Gastroesophageal sphincter (tissue), 4 donors: ENCODE data around the gene PTPRJ. TPM values are rescaled to one million over a fixed set of nuclear protein-coding genes. Genes with fewer than 3 reads are reported as not detected.
A peak's percentile ranks its signal among the peaks of the same experiment; 100 is the strongest.
"Not testable (repeated sequence)": the region's sequence is repeated elsewhere in the genome, so short reads cannot be mapped to it uniquely, and the experiment has no call there.

Experiments
- ATAC-seq: fragments of 150-250 bp; one replicate; pipeline ENCODE4 v1.9.1; 2016; ENCODE audit warnings: mild to moderate bottlenecking, moderate library complexity
- H3K27ac ChIP-seq, 4 donors: fragments of 200-600 bp; sonication (generic) in 3 of 4; 1 replicate in 3 of 4; 2 replicates in 1 of 4; pipeline ENCODE4 v1.5.1; 2016 to 2019
- H3K27me3 ChIP-seq: fragments of 200-600 bp; sonication (generic); one replicate; pipeline ENCODE4 v1.5.1; 2019
- H3K36me3 ChIP-seq, 2 donors: fragments of 200-600 bp; sonication (generic); one replicate each; pipeline ENCODE4 v1.5.1; 2019; ENCODE audit warnings: control low read depth in 1 of 2
- H3K4me1 ChIP-seq, 3 donors: fragments of 200-600 bp; sonication (generic); 1 replicate in 2 of 3; 2 replicates in 1 of 3; pipeline ENCODE4 v1.5.1; 2016 to 2019; ENCODE audit warnings: control low read depth in 2 of 3
- H3K4me3 ChIP-seq, 2 donors: fragments of 200-600 bp; sonication (generic); one replicate each; pipeline ENCODE4 v1.5.1; 2019; ENCODE audit warnings: mild to moderate bottlenecking in 1 of 2, moderate library complexity in 1 of 2
- H3K9me3 ChIP-seq, 3 donors: fragments of 200-600 bp; sonication (generic); one replicate each; pipeline ENCODE4 v1.5.1; 2017 to 2019; ENCODE audit warnings: control low read depth in 2 of 3
- EP300 ChIP-seq: sonication (generic); formaldehyde crosslinking; IDR thresholded peaks from one replicate; pipeline ENCODE4 v1.6.1; 2017; ENCODE audit warnings: antibody characterized with exemption, mild to moderate bottlenecking
- POLR2A ChIP-seq, 2 donors: fragments of 450-650 bp; IDR thresholded peaks; one replicate each; pipeline ENCODE4 v1.6.1; 2017; ENCODE audit warnings: antibody characterized with exemption in 2 of 2, mild to moderate bottlenecking in 2 of 2, moderate library complexity in 1 of 2
- POLR2AphosphoS5 ChIP-seq: sonication (generic); formaldehyde crosslinking; IDR thresholded peaks from one replicate; pipeline ENCODE4 v1.6.1; 2017; ENCODE audit warnings: antibody characterized with exemption
- WGBS, 2 donors: methylation state at CpG; one replicate each; pipeline ENCODE4 v1.1.5; 2018; ENCODE audit warnings: low coverage in 1 of 2; 5-methylcytosine and 5-hydroxymethylcytosine counted together
- total RNA-seq, 4 donors: library from RNA; depleted of rRNA; stranded (reverse); fragments of >200 nt; gene quantifications; one replicate each; pipeline ENCODE4 v1.1.0, GENCODE V29; 2016
- TF ChIP-seq, protein P1 (sequence below), 4 experiments: fragments of 200-600 bp in 2 of 4; fragments of 450-650 bp in 2 of 4; sonication (generic) in 1 of 4; IDR thresholded peaks; one replicate each; pipeline ENCODE4 v1.5.1; 2017 to 2019; ENCODE audit warnings: antibody characterized with exemption in 4 of 4, mild to moderate bottlenecking in 2 of 4, moderate library complexity in 2 of 4

PTPRJ gene
- total RNA-seq: 10 to 100 TPM in 2 of 4 donors, 1 to 10 TPM in 2; 5.4 to 13.5 (median 10.5) TPM

DNA sequence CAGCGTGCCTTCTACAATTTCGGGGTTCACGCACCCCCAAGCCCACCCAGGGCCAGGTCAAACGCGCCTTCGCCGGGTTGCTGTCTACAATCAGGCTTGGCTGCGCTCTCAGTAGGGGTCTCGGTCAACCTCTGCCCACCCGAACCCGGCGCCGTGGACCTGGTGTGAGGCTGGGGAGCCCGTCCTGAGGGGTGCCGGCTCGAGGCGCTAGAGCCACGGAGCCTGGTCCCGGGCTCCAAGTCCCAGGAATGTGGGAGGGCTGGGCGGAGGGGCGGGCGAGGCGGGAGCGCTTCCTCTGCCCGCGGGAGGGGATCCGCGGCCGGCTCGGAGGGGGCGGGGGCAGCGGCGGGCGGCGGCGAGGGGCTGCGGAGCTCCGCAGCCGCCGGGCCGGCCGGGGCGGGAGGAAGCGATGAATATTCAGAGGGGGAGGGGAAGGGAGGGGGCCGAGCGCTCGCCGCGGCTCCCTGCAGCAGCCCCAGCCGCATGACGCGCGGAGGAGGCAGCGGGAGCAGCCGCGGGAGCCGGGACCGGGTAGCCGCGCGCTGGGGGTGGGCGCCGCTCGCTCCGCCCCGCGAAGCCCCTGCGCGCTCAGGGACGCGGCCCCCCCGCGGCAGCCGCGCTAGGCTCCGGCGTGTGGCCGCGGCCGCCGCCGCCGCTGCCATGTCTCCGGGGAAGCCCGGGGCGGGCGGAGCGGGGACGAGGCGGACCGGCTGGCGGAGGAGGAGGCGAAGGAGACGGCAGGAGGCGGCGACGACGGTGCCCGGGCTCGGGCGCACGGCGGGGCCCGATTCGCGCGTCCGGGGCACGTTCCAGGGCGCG lies at the start of gene PTPRJ:
Gene PTPRJ, plus strand, starts transcription at position 472 of the 819 bp plus-strand sequence. CDS start 354 bp downstream, outside the sequence.
- H3K27me3 ChIP-seq: no peaks in the 10 kb centered on the region
- peak within 1 kb of the TSS in 3 of 4 donors; percentile 64 to 80 (median 71) for H3K27ac ChIP-seq
- no peaks in the 10 kb centered on the region for H3K36me3 ChIP-seq
- H3K4me1 ChIP-seq: peaks cover 0 to 21% (median 15%) of the 10 kb centered on the region in 3 donors
- TF ChIP-seq, protein P1, sequence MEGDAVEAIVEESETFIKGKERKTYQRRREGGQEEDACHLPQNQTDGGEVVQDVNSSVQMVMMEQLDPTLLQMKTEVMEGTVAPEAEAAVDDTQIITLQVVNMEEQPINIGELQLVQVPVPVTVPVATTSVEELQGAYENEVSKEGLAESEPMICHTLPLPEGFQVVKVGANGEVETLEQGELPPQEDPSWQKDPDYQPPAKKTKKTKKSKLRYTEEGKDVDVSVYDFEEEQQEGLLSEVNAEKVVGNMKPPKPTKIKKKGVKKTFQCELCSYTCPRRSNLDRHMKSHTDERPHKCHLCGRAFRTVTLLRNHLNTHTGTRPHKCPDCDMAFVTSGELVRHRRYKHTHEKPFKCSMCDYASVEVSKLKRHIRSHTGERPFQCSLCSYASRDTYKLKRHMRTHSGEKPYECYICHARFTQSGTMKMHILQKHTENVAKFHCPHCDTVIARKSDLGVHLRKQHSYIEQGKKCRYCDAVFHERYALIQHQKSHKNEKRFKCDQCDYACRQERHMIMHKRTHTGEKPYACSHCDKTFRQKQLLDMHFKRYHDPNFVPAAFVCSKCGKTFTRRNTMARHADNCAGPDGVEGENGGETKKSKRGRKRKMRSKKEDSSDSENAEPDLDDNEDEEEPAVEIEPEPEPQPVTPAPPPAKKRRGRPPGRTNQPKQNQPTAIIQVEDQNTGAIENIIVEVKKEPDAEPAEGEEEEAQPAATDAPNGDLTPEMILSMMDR (IDR thresholded peaks at IDR 0.05): no peak
- TF ChIP-seq EP300 (no peak), POLR2AphosphoS5 (no peak), POLR2A (IDR thresholded peaks at IDR 0.05) (no peak)
- H3K4me3 ChIP-seq: peak within 1 kb of the TSS; percentile 79 to 81
- H3K9me3 ChIP-seq: no peaks in the 10 kb centered on the region
- peak; percentile 77 for ATAC-seq
- 0% methylated on average over 12 of the region's 111 CpGs; no CpG with 5 or more reads in 1 of the 2 donors for WGBS, 2 donors

DNA sequence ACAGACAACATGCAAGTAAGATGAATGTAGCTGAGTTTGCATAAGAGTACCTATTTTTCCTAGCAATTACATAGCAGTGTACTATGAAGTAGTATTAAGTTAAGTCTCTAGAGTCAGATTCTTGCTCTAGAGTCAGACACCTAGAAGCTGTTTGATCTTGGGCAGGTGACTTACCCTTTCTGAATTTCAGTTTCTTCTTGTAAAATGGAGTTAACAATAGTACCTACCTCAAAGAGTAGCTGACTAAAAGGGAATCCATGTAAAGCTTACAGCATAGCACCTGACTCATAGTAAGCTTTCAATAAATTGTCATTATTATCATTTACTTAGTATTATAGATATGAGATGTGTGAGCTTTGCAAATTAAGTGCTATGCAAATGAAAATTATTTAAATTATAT lies 47.8 kb upstream of the PTPRJ start:
- Histone ChIP-seq H3K4me1 (no peaks in the 10 kb centered on the region), H3K9me3 (no peaks in the 10 kb centered on the region), H3K27ac (no peak overlapping the region), H3K27me3 (no peaks in the 10 kb centered on the region), H3K36me3 (no peaks in the 10 kb centered on the region), H3K4me3 (no peak overlapping the region)
- TF ChIP-seq, protein P1 (IDR thresholded peaks at IDR 0.05): no peak
- TF ChIP-seq EP300 (no peak), POLR2AphosphoS5 (no peak), POLR2A (IDR thresholded peaks at IDR 0.05) (no peak)
- no peak for ATAC-seq

DNA sequence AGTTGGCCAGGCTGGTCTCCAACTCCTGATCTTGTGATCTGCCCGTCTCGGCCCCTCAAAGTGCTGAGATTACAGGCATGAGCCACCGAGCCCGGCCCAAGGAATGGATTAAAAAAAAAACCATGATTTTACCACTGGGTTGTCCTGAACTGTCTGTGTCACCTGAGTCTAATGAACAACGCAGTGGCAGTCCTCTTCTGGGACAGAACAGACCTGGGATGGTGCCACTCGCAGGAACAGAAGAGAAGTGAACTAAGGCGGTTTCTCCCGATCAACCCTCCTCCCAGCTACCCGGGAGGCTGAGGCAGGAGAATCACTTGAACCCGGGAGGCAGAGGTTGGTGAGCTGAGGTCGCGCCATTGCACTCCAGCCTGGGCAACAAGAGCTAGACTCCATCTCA lies 46.6 kb upstream of the PTPRJ start:
- 82 to 91% methylated on average over 8 to 10 of the region's 12 CpGs for WGBS, 2 donors
- ATAC-seq: not testable (repeated sequence)

DNA sequence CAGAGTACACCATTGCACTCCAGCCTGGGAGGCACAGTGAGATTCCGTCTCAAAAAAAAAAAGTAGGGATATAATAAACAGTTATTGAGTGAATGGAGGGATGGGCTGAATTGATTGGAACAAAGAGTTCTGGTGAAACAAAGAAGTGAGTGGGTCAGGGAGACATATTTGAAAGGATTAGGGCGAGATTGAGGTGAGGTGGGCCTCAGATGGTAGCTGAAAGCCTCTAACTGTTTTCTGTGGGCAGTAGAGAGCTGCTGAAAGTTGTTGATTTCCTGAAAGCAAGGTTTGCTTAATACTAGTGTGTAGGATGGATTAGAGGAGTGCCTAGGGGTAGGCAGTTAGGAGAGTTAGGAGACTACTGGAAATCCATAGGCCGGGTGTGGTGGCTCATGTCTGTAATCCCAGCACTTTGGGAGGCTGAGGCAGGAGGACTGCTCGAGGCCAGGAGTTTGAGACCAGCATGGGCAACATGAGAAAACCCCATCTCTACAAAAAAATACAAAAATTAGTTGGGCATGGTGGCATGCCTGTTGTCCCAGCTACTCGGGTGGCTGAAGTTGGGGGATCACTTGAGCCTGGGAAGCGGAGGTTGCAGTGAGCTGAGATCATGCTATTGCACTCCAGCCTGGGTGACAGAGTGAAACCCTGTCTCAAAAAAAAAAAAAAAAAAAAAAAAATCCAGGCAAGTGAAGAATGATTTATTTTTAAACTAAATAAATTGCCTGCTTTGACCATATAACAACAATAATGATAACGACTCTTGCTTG lies 41.4 kb upstream of the PTPRJ start:
- H3K27me3 ChIP-seq: no peaks in the 10 kb centered on the region
- H3K27ac ChIP-seq: no peak overlapping the region
- no peaks in the 10 kb centered on the region for H3K36me3 ChIP-seq
- TF ChIP-seq EP300 (no peak), POLR2A (IDR thresholded peaks at IDR 0.05) (no peak), POLR2AphosphoS5 (no peak)
- TF ChIP-seq, protein P1 (IDR thresholded peaks at IDR 0.05): no peak
- WGBS, 2 donors: 75 to 83% methylated on average over 6 to 7 of the region's 7 CpGs
- H3K4me1 ChIP-seq: no peaks in the 10 kb centered on the region
- ATAC-seq: no peak
- no peaks in the 10 kb centered on the region for H3K9me3 ChIP-seq
- no peak overlapping the region for H3K4me3 ChIP-seq

More for the DNA sequence above, 46.6 kb upstream of the PTPRJ start:
- H3K36me3 ChIP-seq, H3K27ac ChIP-seq, H3K27me3 ChIP-seq, H3K4me1 ChIP-seq, H3K9me3 ChIP-seq, H3K4me3 ChIP-seq: not testable (repeated sequence)

DNA sequence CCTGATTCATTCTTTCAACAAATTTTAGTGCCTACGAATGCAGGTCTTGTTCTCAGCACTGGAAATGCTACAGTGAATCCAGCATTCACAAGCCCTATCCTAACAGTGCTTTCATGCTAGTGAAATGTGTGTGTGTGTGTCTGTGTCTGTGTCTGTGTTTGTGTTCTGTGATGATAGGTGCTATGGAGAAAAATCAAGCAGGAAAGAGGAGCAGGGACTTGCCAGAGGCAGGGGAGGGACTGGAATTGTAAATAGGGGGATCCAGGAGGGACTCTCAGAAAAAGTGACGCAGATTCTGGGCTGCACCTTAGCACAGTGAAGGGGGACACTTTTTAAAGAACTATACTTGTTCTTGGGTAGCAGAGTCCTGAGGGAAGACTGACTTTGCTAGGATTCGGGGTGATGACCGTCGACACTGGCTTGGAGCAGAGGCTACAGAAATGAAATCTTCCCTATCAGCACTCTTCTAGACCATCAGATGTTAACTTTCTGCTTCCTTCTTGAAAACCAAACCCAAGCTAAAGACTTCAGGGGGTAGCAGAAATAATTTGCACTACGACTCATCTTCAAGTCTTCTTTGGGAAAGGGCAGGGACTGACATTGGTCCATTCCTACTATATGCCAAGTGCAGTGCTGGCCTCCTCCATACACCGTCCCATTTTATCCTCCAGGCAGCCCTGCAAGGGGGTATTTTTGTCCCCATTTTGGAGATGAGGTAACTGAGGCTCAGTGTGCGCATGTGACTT lies 39.3 kb upstream of the PTPRJ start:
- ATAC-seq: no peak
- Histone ChIP-seq H3K27me3 (no peaks in the 10 kb centered on the region), H3K36me3 (no peaks in the 10 kb centered on the region), H3K4me1 (no peaks in the 10 kb centered on the region), H3K27ac (no peak overlapping the region), H3K9me3 (no peaks in the 10 kb centered on the region), H3K4me3 (no peak overlapping the region)
- TF ChIP-seq POLR2AphosphoS5: no peak
- TF ChIP-seq, protein P1 (IDR thresholded peaks at IDR 0.05): no peak
- 85 to 91% methylated on average over 6 to 7 of the region's 8 CpGs for WGBS, 2 donors
